ENCODE measurements around the gene C19orf53. TPM values are rescaled to one million over a fixed set of nuclear protein-coding genes. Genes with fewer than 3 reads are reported as not detected.

C19orf53 gene
- total RNA-seq, 2 experiments from 2014 or later: 90.1 to 162 TPM

DNA sequence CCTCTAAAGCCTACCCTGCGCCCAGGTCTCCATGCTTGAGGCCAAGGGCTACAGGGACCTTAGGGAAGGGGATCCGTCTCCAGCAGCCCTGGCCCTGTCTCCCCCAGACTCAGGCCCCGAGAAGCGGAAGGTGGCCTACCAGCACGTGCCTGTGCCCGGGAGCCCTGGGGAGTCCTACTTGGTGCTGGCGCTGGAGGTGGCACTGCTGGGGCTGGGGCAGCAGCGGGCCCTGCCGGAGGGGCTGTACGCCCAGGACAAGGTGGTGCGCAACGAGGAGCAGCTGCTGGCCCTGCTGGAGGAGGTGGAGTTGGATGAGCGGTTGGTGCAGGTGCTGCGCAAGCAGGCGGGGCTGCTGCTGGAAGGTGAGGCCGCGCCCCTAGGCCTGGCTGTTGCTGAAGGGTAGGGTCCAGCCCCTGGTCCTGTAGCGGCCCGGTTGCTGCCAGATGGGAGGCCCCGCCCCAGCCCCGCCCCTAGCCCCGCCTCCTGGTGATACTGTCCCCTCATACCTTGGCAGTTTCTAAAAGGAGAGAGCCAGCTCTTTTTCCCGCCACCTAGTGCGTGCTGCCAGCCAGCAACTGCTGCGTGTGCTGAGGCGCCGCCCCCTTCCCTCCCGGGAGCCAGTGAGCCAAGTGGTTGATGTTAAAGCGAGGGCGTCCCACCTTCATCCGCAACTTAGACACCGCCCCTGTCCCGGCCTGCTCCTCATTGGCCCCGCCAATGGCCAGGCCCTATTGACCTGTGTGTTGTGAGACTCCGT lies 43.5 kb downstream of the C19orf53 start:
- CTCF ChIA-PET (ENCODE audit: unreplicated experiment): no interaction called here
- Histone ChIP-seq H3K27ac (ENCODE audit: low read depth, low read length, poor library complexity, severe bottlenecking) (no peak overlapping the region), H2AFZ (ENCODE audit: low read length) (no peak overlapping the region), H3K9me2 (ENCODE audit: insufficient read depth, low read length) (no peaks in the 10 kb centered on the region), H3K36me3 (ENCODE audit: insufficient read depth, low read length) (peaks cover 6% of the 10 kb centered on the region; the same call in 1 of the 2 replicates), H3K9me3 (ENCODE audit: low read length) (no peaks in the 10 kb centered on the region), H3K4me1 (ENCODE audit: insufficient read depth, low read length, poor library complexity, severe bottlenecking) (peaks cover 18% of the 10 kb centered on the region), H4K20me1 (ENCODE audit: insufficient read depth, low read length) (no peaks in the 10 kb centered on the region), H3K79me2 (ENCODE audit: insufficient read depth, low read depth, low read length) (no peaks in the 10 kb centered on the region), H3K4me2 (ENCODE audit: low read length) (no peak overlapping the region), H3K4me3 (ENCODE audit: low read depth, low read length, poor library complexity, severe bottlenecking) (no peak overlapping the region)
- intact Hi-C loops (cut with micrococcal nuclease; ENCODE audit: unreplicated experiment): no loop called here
- BruUV-seq (replicated peaks): no TSS peak
- POLR2A ChIA-PET: interaction anchor here (0.6 kb wide), 1 partner anchor 80 kb away, joined by 3 read pairs; no protein-coding TSS in a partner anchor
- DNase-seq (ENCODE audit: low spot score): no peak
- TF ChIP-seq EZH2phosphoT487 (IDR thresholded peaks at IDR 0.05; ENCODE audit: borderline replicate concordance, low read depth, low read length): no peak
- TF ChIP-seq, protein P1, sequence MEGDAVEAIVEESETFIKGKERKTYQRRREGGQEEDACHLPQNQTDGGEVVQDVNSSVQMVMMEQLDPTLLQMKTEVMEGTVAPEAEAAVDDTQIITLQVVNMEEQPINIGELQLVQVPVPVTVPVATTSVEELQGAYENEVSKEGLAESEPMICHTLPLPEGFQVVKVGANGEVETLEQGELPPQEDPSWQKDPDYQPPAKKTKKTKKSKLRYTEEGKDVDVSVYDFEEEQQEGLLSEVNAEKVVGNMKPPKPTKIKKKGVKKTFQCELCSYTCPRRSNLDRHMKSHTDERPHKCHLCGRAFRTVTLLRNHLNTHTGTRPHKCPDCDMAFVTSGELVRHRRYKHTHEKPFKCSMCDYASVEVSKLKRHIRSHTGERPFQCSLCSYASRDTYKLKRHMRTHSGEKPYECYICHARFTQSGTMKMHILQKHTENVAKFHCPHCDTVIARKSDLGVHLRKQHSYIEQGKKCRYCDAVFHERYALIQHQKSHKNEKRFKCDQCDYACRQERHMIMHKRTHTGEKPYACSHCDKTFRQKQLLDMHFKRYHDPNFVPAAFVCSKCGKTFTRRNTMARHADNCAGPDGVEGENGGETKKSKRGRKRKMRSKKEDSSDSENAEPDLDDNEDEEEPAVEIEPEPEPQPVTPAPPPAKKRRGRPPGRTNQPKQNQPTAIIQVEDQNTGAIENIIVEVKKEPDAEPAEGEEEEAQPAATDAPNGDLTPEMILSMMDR (conservative IDR thresholded peaks at IDR 0.05; ENCODE audit: low read length): no peak

DNA sequence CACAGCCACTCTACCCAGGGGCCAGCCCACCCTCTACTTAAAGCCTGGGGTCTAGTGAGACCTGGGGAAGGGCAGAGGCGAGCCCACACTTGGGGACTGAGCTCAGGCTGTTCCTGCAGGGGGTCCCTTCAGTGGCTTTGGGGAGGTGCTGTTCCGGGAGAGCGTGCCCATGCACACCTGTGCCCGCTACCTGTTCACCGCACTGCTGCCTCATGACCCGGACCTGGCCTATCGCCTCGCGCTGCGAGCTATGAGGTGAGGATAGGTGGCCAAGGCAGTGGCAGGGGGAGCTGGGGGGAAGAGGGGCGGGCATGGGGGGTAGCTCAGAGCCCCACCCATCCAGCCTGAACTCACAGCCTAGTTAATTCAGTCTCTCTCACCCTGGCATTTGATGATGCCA lies 45.0 kb downstream of the C19orf53 start:
- Histone ChIP-seq H3K9me3 (ENCODE audit: low read length) (no peaks in the 10 kb centered on the region), H3K4me2 (ENCODE audit: low read length) (no peak overlapping the region), H3K27ac (ENCODE audit: low read depth, low read length, poor library complexity, severe bottlenecking) (no peak overlapping the region), H3K36me3 (ENCODE audit: insufficient read depth, low read length) (peaks cover 6% of the 10 kb centered on the region; the same call in 1 of the 2 replicates), H2AFZ (ENCODE audit: low read length) (no peak overlapping the region), H3K4me3 (ENCODE audit: low read depth, low read length, poor library complexity, severe bottlenecking) (no peak overlapping the region), H3K4me1 (ENCODE audit: insufficient read depth, low read length, poor library complexity, severe bottlenecking) (peaks cover 26% of the 10 kb centered on the region), H4K20me1 (ENCODE audit: insufficient read depth, low read length) (no peaks in the 10 kb centered on the region), H3K79me2 (ENCODE audit: insufficient read depth, low read depth, low read length) (no peaks in the 10 kb centered on the region), H3K9me2 (ENCODE audit: insufficient read depth, low read length) (no peaks in the 10 kb centered on the region)
- ChIA-PET POLR2A (no interaction called here), CTCF (ENCODE audit: unreplicated experiment) (no interaction called here)
- no peak for DNase-seq (ENCODE audit: low spot score)
- intact Hi-C loops (cut with micrococcal nuclease; ENCODE audit: unreplicated experiment): no loop called here
- BruUV-seq (replicated peaks): no TSS peak
- TF ChIP-seq, protein P1 (conservative IDR thresholded peaks at IDR 0.05; ENCODE audit: low read length): no peak
- no peak for TF ChIP-seq EZH2phosphoT487 (IDR thresholded peaks at IDR 0.05; ENCODE audit: borderline replicate concordance, low read depth, low read length)

DNA sequence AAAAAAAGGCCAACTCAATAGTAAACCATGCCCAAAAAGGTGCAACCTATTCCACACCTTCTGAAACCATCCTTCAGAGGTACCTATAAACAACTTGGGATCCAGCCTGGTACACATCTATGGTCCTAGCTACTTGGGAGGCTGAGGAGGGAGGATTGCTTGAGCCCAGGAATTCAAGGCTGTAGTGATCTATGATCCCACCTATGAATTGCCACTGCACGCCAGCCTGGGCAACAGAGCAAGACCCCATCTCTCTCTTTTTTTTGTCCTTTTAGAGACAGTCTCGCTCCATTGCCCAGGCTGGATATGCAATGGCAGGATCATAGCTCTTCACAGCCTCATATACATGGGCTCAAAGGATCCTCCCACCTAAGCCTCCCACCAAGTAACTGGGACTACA lies 47.0 kb downstream of the C19orf53 start:
- ChIA-PET POLR2A (interaction anchor here (0.5 kb wide), 1 partner anchor 893 kb away, joined by 4 read pairs; no protein-coding TSS in a partner anchor), CTCF (ENCODE audit: unreplicated experiment) (no interaction called here)
- H4K20me1 ChIP-seq (ENCODE audit: insufficient read depth, low read length): no peaks in the 10 kb centered on the region
- no peaks in the 10 kb centered on the region for H3K9me2 ChIP-seq (ENCODE audit: insufficient read depth, low read length)
- no peak for DNase-seq (ENCODE audit: low spot score)
- no peak overlapping the region for H2AFZ ChIP-seq (ENCODE audit: low read length)
- H3K27ac ChIP-seq (ENCODE audit: low read depth, low read length, poor library complexity, severe bottlenecking): peak overlapping the region; percentile 57
- TF ChIP-seq, protein P1 (conservative IDR thresholded peaks at IDR 0.05; ENCODE audit: low read length): no peak
- TF ChIP-seq EZH2phosphoT487 (IDR thresholded peaks at IDR 0.05; ENCODE audit: borderline replicate concordance, low read depth, low read length): no peak
- intact Hi-C loops (cut with micrococcal nuclease; ENCODE audit: unreplicated experiment): no loop called here
- peaks cover 26% of the 10 kb centered on the region for H3K4me1 ChIP-seq (ENCODE audit: insufficient read depth, low read length, poor library complexity, severe bottlenecking)
- no peaks in the 10 kb centered on the region for H3K79me2 ChIP-seq (ENCODE audit: insufficient read depth, low read depth, low read length)
- no TSS peak for BruUV-seq (replicated peaks)
- no peak overlapping the region for H3K4me3 ChIP-seq (ENCODE audit: low read depth, low read length, poor library complexity, severe bottlenecking)
- H3K4me2 ChIP-seq (ENCODE audit: low read length): peak overlapping the region; percentile 76
- H3K9me3 ChIP-seq (ENCODE audit: low read length): no peaks in the 10 kb centered on the region
- H3K36me3 ChIP-seq (ENCODE audit: insufficient read depth, low read length): no peaks in the 10 kb centered on the region
